ENCODE results near the gene THBS4. TPM values are rescaled to one million over a fixed set of nuclear protein-coding genes. Genes with fewer than 3 reads are reported as not detected.

Gene THBS4
- total RNA-seq, 3 donors from 2014 or later (not counting 1 experiment from before 2014, with no cell fraction given): 0.32 to 0.61 (median 0.48) TPM

- H3K36me3 Mint-ChIP-seq: peaks cover 10% of the 10 kb centered on the region
- peaks cover 13 to 24% of the 10 kb centered on the region in 2 donors for H3K27me3 Mint-ChIP-seq (ENCODE audit: low read depth in 2 of 2)
- Histone ChIP-seq H3K9me3 (ENCODE audit: control insufficient read depth, insufficient read depth, low read length) (no peaks in the 10 kb centered on the region), H3K27me3 (ENCODE audit: control insufficient read depth, insufficient read depth, low read length) (peaks cover 7% of the 10 kb centered on the region), H3K4me1 (ENCODE audit: control insufficient read depth, insufficient read depth, low read length) (peaks cover 15% of the 10 kb centered on the region), H3K27ac (ENCODE audit: low read length) (peak within 1 kb of the TSS; percentile 71), H3K36me3 (ENCODE audit: control insufficient read depth, insufficient read depth, low read length) (peaks cover 15% of the 10 kb centered on the region), H3K4me3 (ENCODE audit: low read length) (peak within 1 kb of the TSS; percentile 61)
- WGBS (ENCODE audit: insufficient coverage): 6% methylated on average over 46 of the region's 50 CpGs
- H3K4me1 Mint-ChIP-seq: peaks cover 18 to 19% of the 10 kb centered on the region in 2 donors
- peak within 1 kb of the TSS; percentile 71 to 85 for H3K27ac Mint-ChIP-seq
- intact Hi-C loops (cut with micrococcal nuclease): no loop called here
- no peak for TF ChIP-seq CTCF (IDR thresholded peaks at IDR 0.05)
- H3K4me3 Mint-ChIP-seq: peak within 1 kb of the TSS; percentile 80
- peak; percentile 92 to 97 (median 92) for ATAC-seq
- peak; percentile 70 to 92 for DNase-seq
- H3K9me3 Mint-ChIP-seq: no peaks in the 10 kb centered on the region
Observed at GRCh38 chr5:79990598-79991507, 44.3 kb upstream of the THBS4 start, which contains the start of gene MTX3. Gene MTX3 (minus strand): TSS chr5:79991262. CDS start chr5:79991238, 24 bp downstream.

GRCh38 chr5:79992891-79993657 is 42.1 kb upstream of the THBS4 start:
- peaks cover 2% of the 10 kb centered on the region for H3K36me3 ChIP-seq (ENCODE audit: control insufficient read depth, insufficient read depth, low read length)
- intact Hi-C loops (cut with micrococcal nuclease): no loop called here
- H3K9me3 Mint-ChIP-seq: no peaks in the 10 kb centered on the region
- H3K27ac Mint-ChIP-seq: no peak overlapping the region
- H3K27me3 ChIP-seq (ENCODE audit: control insufficient read depth, insufficient read depth, low read length): peaks cover 12% of the 10 kb centered on the region
- WGBS (ENCODE audit: insufficient coverage): no CpG with 5 or more reads among the region's 2 CpGs
- no peak overlapping the region for H3K4me3 ChIP-seq (ENCODE audit: low read length)
- DNase-seq: no peak
- ATAC-seq: no peak
- no peaks in the 10 kb centered on the region for H3K9me3 ChIP-seq (ENCODE audit: control insufficient read depth, insufficient read depth, low read length)
- no peak overlapping the region for H3K4me3 Mint-ChIP-seq
- peaks cover 7% of the 10 kb centered on the region for H3K36me3 Mint-ChIP-seq
- TF ChIP-seq CTCF (IDR thresholded peaks at IDR 0.05): no peak
- peaks cover 15% of the 10 kb centered on the region for H3K4me1 ChIP-seq (ENCODE audit: control insufficient read depth, insufficient read depth, low read length)
- H3K27ac ChIP-seq (ENCODE audit: low read length): no peak overlapping the region
- H3K4me1 Mint-ChIP-seq: peaks cover 18 to 19% of the 10 kb centered on the region in 2 donors
- peaks cover 24 to 40% of the 10 kb centered on the region in 2 donors for H3K27me3 Mint-ChIP-seq (ENCODE audit: low read depth in 2 of 2)

- no peaks in the 10 kb centered on the region for H3K9me3 ChIP-seq (ENCODE audit: control insufficient read depth, insufficient read depth, low read length)
- no peaks in the 10 kb centered on the region for H3K9me3 Mint-ChIP-seq
- H3K27ac Mint-ChIP-seq: no peak overlapping the region
- H3K27ac ChIP-seq (ENCODE audit: low read length): no peak overlapping the region
- H3K4me3 ChIP-seq (ENCODE audit: low read length): no peak overlapping the region
- no peaks in the 10 kb centered on the region for H3K4me1 ChIP-seq (ENCODE audit: control insufficient read depth, insufficient read depth, low read length)
- peaks cover 7% of the 10 kb centered on the region for H3K36me3 Mint-ChIP-seq
- no peak overlapping the region for H3K4me3 Mint-ChIP-seq
- no peaks in the 10 kb centered on the region for H3K4me1 Mint-ChIP-seq
- H3K36me3 ChIP-seq (ENCODE audit: control insufficient read depth, insufficient read depth, low read length): no peaks in the 10 kb centered on the region
- peaks cover 37 to 56% of the 10 kb centered on the region in 2 donors for H3K27me3 Mint-ChIP-seq (ENCODE audit: low read depth in 2 of 2)
- ATAC-seq (no peak), DNase-seq (no peak)
- intact Hi-C loops (cut with micrococcal nuclease): no loop called here
- peaks cover 12% of the 10 kb centered on the region for H3K27me3 ChIP-seq (ENCODE audit: control insufficient read depth, insufficient read depth, low read length)
- TF ChIP-seq CTCF (IDR thresholded peaks at IDR 0.05): no peak
- no CpG with 5 or more reads among the region's 1 CpG for WGBS (ENCODE audit: insufficient coverage)
Observed at GRCh38 chr5:79999722-80000121, 35.4 kb upstream of the THBS4 start.
